HG03354 (cell line): Measurements from ENCODE around the gene ZKSCAN1.
"Not testable (repeated sequence)": the region's sequence is repeated elsewhere in the genome, so short reads cannot be mapped to it uniquely, and the experiment has no call there.

Source experiments
- ATAC-seq: cut with Tn5 transposase; IDR thresholded peaks from one replicate; pipeline ENCODE4 v1.9.1; 2021; ENCODE audit warnings: mild to moderate bottlenecking; ENCODE audit not compliant: unreplicated experiment, poor library complexity, severe bottlenecking

The ZKSCAN1 gene

DNA sequence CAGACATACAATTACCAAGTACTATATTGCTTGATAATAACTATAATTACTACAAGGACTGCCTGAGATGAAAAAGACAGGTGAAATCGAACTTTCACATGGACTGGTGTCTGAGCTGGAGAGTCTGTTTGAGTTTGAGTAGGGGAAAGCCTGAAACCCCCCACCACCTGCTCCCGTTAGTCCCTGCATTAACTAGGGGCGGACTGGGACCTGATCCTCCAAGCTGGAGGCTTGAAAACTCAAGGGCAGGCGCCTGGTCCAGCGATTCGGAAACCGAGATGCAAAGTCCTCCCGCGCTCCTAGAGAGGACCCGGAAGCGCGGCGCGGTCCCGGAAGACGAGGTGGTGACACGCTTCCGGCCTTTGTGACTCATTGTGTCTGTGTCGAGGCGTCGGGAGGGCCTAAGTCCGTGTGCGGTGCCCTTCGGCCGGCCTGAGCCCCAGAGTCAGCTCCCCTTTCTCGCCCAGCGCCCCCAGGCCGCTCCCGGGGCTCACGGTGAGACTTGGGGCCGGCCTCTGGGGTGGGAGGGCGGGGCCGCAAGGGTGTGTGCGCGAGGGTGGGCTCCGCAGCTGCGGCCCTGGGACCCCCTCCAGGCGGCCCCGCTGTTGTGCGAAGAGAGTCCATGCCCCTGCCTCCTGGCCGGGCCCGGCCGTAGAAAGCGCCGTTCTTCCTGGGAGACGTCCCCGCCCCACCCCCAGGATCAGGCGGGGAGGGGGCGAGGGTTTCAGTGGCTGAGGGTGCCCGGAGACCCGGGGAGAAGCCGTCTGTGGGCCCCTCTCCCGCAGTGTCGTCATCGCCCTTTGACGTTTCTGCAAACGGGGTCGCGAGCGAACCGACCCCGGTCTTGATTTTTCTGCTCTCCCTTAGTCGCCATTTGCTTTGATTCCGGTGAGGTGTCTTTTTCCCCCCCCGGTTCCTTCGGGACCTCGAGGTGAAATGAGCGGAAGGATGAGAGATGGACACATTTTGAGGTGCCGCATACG, at the start of gene ZKSCAN1:
Gene ZKSCAN1, plus strand, starts transcription at position 365 of the 983 bp plus-strand sequence. CDS start 7,911 bp downstream, outside the sequence.
- ATAC-seq = peak; percentile 92

DNA sequence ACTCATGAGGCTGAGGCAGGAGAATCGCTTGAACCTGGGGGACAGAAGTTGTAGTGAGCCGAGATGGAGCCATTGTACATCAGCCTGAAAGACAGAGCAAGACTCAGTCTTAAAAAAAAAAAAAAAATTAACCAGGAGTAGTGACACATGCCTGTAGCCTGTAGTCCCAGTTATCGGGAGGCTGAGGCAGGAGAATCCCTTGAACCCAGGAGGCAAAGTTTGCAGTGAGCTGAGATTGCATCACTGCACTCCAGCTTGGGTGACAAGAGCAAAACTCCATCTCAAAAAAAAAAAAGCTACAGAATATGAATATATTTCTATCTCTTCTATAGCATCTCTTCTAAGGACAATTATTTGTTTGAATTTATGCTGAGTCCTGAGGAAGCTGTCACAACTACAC, 46.1 kb upstream of the ZKSCAN1 start:
- no peak for ATAC-seq

DNA sequence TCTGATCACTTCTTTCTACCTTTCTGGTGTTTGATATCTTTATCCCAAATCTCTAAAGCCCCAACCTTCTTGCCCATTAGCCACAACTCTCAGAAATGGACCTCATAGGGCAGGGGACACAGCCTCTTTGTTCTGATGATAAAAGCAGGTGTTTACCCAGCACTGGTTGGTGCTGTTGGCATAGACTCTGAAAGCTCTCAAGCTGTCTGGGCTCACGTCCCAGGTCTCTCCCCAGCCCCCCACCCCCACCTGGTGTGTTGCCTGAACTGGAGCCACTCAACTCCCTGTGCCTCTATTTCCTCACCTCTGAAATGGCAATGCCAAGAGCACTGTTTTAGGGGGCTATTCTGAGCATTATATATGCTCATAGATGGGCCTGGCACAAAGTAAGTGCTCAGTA, 45.6 kb upstream of the ZKSCAN1 start:
- not testable (repeated sequence) for ATAC-seq

DNA sequence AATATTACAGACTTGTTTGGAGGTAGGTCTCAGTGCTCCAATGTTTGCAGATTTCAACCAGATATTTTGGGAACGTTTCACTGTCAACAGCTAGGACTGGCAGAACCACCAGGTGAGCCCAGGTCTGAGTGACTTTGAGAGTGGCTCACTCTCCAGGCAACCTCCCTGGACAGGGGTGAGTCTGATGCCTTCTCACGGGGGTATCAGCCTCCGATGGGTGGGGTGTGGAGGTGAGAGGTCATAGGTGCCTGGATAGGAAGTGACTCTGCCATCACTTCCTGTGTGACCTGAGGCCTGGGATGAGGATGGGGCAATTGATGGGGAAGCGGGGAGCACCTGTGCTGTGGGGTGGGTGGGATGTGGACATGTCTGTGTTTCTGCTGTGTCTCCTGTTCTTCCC, 44.2 kb upstream of the ZKSCAN1 start:
- ATAC-seq = no peak

DNA sequence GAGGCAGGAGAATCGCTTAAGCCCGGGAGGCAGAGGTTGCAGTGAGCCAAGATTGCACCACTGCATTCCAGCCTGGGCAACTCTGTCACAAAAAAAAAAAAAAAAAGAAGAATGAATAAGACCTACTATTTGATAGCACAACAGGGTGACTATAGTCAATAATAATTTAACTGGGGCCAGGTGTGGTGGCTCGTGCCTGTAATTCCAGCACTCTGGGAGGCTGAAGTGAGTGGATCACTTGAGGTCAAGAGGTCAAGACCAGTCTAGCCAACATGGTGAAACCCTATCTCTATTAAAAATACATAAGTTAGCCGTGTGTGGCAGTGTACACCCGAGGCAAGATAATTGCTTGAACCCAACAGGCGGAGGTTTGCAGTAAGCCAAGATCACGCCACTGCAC, 41.6 kb upstream of the ZKSCAN1 start:
- ATAC-seq = not testable (repeated sequence)

DNA sequence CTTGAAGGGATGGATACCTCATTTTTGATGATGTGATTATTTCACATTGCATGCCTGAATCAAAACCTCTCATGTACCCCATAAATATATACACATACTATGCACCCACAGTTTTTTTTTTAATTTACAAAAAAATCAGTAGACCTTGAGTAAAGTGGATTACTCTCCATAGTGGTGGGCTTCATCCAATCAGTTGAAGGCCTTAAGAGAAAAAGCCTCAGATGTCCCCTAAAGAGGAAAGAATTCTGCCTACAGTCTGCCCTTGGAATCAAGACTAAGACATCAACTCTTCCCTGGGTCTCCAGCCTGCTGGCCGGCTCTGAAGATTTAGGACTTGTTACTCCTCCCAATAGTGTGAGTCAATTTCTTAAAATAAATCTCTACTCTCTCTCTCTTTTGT, 40.7 kb upstream of the ZKSCAN1 start:
- ATAC-seq = no peak

DNA sequence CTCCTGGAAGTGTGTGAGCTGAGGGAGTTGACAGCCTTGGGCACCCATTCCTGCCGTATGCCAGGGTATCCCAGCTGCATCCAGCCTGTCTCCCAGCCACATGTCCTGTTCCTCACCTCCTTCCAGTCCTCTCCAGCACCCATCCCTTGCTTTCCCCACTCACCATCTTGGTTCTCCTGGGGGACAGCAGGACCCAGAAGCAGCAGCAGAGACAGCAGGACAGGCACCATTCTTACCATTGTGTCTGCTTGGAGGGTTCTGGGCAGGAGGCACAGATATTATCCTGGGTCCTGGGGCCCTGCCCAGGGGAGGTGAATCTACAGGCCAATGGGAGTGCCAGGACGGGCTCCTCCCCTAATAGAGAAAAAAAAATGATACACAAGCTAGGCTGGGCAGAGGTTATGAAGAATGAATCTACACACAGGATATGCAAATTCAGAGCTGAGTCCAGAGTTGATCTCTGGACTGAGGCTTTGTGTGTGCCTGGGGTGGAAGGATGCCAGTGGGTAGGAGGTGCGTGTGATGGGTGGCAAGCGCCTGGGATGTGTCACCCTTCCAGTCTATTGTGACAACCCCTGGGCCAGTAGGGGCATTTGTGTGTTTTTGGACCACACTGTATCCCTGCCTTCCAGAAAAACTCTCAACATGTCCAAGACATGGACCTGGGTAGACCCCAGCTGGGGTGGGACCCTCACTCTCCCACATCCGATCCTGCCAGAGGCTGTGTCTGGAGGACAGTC, 39.4 kb upstream of the ZKSCAN1 start, which contains the start of gene AZGP1:
Gene AZGP1, minus strand, starts transcription at position 250 of the 740 bp plus-strand sequence. Its CDS starts 11 bp downstream, at position 239.
- ATAC-seq = no peak

DNA sequence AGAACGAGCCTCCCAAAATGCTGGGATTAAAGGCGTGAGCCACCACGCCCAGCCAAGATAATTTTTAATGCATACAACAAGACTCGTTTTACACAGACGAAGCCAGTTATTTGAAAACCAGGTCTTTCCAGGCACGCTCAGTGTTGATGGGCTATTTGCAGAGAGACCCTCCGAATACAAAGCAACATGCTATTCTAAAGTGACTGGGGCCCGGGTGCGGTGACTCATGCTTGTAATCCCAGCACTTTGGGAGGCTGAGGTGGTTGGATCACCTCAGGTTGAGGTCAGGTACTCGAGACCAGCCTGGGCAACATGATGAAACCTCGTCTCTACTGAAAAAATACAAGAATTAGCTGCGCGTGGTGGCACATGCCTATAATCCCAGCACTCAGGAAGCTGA, 38.8 kb upstream of the ZKSCAN1 start:
- no peak for ATAC-seq

DNA sequence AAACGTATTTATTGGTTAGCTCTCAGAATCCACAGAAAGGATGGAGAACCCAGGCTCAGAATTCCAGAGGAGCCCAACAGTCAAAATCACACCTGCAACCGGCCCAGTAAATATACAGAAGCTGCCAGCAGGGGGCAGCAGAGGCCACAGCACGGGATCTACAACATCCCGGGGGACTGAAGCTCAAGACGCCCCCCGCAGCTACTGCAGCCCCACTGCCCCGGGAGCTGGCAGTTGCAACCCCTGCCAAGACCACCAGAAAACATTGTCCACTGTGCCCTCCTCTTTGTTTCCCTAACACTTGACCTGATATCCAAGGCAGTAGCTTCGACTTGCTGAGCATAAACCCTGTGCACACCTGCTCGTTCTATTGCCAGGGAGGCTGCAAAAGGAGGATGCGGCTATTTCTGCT, 35.6 kb upstream of the ZKSCAN1 start:
- ATAC-seq = not testable (repeated sequence)

DNA sequence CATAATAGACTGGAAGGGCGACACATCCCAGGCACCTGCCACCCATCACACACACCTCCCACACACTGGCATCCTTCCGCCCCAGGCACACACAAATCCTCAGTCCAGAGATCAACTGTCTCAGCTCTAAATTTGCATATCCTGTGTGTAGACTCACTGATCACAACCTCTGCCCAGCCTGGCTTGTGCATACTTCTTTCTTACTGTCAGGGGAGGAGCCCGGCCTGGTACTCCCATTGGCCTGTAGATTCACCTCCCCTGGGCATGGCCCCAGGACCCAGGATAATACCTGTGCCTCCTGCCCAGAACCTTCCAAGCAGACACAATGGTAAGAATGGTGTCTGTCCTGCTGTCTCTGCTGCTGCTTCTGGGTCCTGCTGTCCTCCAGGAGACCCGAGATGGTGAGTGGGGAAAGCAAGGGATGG, 34.9 kb upstream of the ZKSCAN1 start:
- not testable (repeated sequence) for ATAC-seq

DNA sequence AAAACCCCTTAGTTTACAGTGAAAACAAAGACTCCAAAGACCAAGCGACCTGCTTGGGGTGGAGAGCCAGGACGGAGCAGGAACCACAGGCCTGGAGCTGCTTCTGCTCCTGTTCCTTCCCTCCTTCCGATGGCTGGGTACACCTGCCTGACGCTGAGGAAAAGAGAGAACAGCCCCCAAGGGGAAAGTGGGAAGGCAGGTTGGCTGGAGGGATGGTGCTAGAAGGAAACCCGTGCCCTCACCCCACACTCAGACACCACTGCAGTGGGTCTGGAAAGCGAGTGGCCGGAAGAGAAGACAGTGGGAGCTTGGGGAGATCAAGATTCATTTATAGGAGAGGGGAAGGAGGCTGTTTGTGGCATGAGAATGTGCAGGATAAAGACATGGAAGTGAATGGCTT, 34.3 kb upstream of the ZKSCAN1 start:
- not testable (repeated sequence) for ATAC-seq

DNA sequence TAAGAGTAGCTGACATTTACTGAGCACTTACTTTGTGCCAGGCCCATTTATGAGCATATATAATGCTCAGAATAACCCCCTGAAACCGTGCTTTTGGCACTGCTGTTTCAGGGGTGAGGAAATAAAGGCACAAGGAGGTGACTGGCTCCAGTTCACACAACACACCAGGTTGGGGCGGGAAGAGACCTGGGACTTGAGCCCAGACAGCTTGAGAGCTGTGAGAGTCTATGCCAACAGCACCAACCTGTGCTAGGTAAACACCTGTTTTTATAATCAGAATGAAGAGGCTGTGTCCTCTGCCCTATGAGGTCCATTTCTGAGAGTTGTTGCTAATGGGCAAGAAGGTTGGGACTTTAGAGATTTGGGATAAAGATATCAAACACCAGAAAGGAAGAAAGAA, 30.8 kb upstream of the ZKSCAN1 start:
- ATAC-seq = no peak

DNA sequence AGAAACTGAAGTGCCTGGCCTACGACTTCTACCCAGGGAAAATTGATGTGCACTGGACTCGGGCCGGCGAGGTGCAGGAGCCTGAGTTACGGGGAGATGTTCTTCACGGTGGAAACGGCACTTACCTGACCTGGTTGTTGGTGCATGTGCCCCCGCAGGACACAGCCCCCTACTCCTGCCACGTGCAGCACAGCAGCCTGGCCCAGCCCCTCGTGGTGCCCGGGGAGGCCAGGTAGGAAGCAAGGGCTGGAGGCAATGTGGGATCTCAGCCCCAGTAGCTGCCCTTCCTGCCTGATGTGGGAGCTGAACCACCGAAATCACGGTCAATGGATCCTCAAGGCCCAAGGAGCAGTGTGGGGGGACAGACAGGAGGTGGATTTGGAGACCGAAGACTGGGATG, 28.1 kb upstream of the ZKSCAN1 start:
- not testable (repeated sequence) for ATAC-seq

DNA sequence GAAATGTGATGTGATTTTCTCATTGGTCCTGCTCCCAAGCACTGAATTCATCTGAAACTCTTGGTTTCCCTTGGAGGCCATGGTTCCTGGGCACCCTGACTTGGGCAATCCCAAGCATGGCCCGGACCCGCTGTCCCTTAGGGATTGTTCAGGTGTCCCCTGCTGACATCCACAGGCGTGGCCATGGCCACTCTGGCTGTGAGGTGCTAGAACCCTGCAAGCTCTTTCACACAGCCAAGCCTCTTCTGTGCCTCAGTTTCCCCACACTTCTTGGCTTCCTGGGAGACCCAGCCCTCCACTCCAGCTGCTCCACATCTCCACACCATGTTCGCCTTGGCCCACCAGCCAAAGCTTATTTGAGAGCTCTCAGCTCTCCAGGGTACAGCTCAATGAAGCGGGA, 27.6 kb upstream of the ZKSCAN1 start:
- ATAC-seq = no peak

DNA sequence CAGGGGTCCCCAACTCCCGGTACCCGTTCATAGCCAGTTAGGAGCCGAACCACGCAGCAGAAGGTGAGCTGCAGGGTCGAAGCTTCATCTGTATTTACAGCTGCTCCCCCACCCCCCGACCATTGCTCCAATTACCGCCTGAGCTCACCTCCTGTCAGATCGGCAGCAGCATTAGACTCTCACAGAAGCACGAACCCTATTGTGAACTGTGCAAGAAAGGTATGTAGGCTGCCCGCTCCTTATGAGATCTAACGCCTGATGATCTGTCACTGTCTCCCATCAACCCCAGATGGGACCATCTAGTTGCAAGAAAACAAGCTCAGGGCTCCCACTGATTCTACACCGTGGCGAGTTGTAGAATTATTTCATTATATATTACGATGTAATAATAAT, 24.9 kb upstream of the ZKSCAN1 start:
- no peak for ATAC-seq

DNA sequence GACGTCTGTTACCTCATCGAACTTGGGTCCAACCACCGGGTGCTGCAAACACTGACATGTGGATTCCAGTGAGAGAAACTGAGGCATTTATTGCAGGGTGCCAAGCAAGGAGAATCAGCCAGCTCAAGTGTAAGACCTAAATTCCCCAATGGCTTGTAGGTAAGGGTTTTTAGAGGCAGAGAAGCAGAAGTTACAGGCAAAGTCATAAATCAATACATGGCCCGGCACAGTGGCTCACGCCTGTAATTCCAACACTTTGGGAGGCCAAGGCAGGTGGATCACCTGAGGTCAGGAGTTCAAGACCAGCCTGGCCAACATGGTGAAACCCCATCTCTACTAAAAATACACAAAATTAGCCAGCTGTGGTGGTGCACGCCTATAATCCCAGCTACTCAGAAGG, 23.9 kb upstream of the ZKSCAN1 start:
- not testable (repeated sequence) for ATAC-seq

DNA sequence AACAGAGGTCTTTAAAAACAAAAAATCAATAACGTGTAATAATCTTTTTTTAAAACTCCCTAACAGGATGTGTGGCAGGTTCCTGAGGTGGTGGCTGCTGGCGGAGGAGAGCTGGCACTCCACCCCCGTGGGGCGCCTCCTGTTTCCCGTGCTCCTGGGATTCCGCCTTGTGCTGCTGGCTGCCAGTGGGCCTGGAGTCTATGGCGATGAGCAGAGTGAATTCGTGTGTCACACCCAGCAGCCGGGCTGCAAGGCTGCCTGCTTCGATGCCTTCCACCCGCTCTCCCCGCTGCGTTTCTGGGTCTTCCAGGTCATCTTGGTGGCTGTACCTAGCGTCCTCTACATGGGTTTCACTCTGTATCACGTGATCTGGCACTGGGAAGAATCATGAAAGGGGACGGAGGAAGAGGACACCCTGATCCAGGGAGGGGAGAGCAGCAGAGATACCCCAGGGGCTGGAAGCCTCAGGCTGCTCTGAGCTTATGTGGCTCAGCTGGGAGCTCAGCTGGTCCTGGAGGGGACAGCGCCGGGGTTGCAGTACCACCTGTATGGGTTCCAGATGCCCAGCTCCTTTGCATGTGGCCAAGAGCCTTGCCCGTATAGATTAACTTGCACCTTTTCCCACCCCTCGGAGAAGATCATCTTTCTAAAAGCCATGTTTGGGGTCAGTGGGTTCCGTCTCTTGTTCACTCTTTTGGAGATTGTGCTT, 22.9 kb upstream of the ZKSCAN1 start:
- ATAC-seq = no peak

DNA sequence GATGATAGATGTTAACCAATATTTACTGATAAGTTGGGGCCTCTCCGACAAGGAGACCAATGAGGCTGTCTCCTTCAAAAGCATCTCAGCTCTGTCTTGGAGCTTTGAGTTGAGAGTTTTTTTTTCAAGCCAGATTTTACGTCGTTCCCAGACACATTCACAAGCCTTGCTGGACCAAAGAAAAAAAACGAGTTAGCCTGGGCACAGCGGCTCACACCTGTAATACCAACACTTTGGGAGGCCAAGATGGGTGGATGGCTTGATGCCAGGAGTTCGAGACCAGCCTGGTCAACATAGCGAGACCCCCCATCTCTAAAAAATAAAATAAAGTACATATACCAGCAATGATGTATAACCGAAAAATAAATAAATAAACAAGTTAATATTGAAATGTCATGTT, 20.6 kb upstream of the ZKSCAN1 start:
- ATAC-seq = no peak

DNA sequence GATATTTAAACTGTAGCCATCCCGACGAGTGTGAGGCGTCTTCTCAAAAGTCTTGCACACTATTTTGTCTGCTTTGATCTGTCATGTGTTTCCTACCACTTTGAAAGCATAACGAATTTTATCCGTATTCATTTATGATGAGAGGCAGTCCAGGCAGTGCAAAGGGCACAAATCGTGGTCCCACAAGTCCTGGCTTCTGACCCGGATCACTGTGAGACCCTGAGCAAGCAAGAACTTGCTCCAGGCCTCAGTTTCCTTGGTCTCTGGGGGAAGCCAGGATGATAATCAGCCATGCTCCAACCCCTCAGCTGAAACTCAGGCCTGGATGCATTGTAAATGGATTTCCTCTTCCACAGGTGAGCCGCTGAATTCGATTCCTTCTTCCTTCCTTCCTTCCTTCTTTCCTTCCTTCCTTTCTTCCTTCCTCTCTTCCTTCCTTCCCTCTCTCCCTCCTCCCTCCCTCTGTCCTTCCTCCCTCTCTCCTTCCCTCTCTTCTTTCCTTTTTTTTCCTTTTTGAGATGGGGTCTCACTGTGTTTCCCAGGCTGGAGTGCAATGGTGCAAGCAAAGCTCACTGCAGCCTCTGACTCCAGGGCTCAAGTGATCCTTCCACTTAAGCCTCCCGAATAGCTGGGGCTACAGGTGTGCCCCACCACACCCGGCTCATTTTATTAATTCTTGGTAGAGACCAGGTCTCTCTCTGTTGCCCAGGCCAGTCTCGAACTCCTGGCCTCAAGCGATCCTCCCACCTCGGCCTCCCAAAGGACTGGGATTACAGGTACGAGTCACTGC, 18.4 kb upstream of the ZKSCAN1 start:
- no peak for ATAC-seq
